Upper lobe of right lung (tissue), 1 donor: ENCODE data around the gene TK1. TPM values are rescaled to one million over a fixed set of nuclear protein-coding genes. Genes with fewer than 3 reads are reported as not detected.

ENCODE experiments used
- ATAC-seq: fragments of 200-7000 bp; cut with Tn5 transposase; one replicate; pipeline ENCODE4 v1.9.1; 2020; ENCODE audit warnings: mild to moderate bottlenecking, moderate library complexity
- DNase-seq: peaks from one replicate; pipeline ENCODE4 v3.0.0-alpha.2; 2020
- H3K27ac ChIP-seq: fragments of 200-600 bp; one replicate; pipeline ENCODE4 v1.8.0; 2022
- H3K27me3 ChIP-seq: fragments of 200-600 bp; one replicate; pipeline ENCODE4 v1.8.0; 2022; ENCODE audit warnings: mild to moderate bottlenecking
- H3K36me3 ChIP-seq: fragments of 200-600 bp; one replicate; pipeline ENCODE4 v1.8.0; 2022
- H3K4me1 ChIP-seq: fragments of 200-600 bp; one replicate; pipeline ENCODE4 v1.8.0; 2022
- H3K4me3 ChIP-seq: fragments of 200-600 bp; one replicate; pipeline ENCODE4 v1.8.0; 2022; ENCODE audit warnings: mild to moderate bottlenecking
- H3K9me3 ChIP-seq: fragments of 200-600 bp; one replicate; pipeline ENCODE4 v1.8.0; 2022
- intact Hi-C: fragments of 100-400 bp; cut with DNase I; formaldehyde crosslinking; loops from one replicate; pipeline ENCODE4 v1.11.0; 2022
- total RNA-seq: library from RNA; stranded (reverse); fragmentation: NEBNext Ultra II Directional; extraction: Animal tissue kit (Norgen Biotek cat#: 25700); gene quantifications from one replicate; pipeline ENCODE4 v1.2.1, GENCODE V29; 2021
- TF ChIP-seq, protein P1 (sequence below): fragments of 200-600 bp; IDR thresholded peaks from one replicate; pipeline ENCODE4 v1.8.0; 2022; ENCODE audit warnings: antibody characterized with exemption
- donor health status: DM: no; HTN: yes; CAD: no; lungs with severe emphysema.

The TK1 gene
- total RNA-seq, 1 donor from 2014 or later: 3.3 TPM

DNA sequence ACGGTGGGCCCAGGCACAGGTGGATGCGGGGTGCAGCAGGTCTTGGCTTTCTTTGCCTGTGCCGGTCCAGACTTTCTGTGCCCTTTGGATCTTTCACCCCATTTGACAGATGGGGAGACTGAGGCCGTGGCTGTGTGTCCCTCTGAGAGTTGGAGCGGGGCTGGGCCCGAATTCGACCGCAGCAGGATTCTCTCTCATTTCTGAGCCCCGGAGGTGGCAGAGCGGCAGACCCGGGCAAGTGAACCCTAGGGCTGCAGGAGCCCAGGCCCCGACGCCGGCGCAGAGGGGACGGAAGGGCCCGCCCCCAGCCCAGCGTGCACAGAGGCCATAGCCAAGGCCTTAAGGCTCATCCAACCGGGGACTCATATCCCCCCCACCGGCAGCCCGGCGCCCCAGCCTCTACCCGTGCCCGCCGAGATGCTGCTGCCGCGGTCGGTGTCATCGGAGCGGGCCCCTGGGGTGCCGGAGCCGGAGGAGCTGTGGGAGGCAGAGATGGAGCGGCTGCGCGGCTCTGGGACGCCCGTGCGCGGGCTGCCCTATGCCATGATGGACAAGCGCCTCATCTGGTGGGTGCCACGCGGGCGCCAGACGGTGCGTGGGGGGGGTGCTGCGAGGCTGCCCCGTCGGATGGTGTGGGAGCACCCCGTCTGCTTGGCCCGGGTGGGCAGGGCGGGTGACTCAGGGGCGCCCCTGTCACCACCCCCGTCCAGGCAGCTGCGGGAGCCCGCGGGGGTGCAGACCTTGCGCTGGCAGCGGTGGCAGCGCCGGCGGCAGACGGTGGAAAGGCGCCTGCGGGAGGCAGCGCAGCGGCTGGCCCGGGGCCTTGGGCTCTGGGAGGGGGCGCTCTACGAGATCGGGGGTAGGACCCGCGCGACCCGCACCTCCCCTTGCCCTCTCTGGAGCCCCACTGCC is 55.4 kb downstream of the TK1 start:
- ATAC-seq: peak; percentile 4
- DNase-seq: peak; percentile 79
- peak overlapping the region; percentile 52 for H3K4me3 ChIP-seq
- peaks cover 49% of the 10 kb centered on the region for H3K4me1 ChIP-seq
- TF ChIP-seq, protein P1, sequence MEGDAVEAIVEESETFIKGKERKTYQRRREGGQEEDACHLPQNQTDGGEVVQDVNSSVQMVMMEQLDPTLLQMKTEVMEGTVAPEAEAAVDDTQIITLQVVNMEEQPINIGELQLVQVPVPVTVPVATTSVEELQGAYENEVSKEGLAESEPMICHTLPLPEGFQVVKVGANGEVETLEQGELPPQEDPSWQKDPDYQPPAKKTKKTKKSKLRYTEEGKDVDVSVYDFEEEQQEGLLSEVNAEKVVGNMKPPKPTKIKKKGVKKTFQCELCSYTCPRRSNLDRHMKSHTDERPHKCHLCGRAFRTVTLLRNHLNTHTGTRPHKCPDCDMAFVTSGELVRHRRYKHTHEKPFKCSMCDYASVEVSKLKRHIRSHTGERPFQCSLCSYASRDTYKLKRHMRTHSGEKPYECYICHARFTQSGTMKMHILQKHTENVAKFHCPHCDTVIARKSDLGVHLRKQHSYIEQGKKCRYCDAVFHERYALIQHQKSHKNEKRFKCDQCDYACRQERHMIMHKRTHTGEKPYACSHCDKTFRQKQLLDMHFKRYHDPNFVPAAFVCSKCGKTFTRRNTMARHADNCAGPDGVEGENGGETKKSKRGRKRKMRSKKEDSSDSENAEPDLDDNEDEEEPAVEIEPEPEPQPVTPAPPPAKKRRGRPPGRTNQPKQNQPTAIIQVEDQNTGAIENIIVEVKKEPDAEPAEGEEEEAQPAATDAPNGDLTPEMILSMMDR: no peak
- intact Hi-C loops: no loop called here
- H3K9me3 ChIP-seq: no peaks in the 10 kb centered on the region
- H3K27ac ChIP-seq: peak overlapping the region; percentile 71
- no peaks in the 10 kb centered on the region for H3K36me3 ChIP-seq
- H3K27me3 ChIP-seq: no peaks in the 10 kb centered on the region

DNA sequence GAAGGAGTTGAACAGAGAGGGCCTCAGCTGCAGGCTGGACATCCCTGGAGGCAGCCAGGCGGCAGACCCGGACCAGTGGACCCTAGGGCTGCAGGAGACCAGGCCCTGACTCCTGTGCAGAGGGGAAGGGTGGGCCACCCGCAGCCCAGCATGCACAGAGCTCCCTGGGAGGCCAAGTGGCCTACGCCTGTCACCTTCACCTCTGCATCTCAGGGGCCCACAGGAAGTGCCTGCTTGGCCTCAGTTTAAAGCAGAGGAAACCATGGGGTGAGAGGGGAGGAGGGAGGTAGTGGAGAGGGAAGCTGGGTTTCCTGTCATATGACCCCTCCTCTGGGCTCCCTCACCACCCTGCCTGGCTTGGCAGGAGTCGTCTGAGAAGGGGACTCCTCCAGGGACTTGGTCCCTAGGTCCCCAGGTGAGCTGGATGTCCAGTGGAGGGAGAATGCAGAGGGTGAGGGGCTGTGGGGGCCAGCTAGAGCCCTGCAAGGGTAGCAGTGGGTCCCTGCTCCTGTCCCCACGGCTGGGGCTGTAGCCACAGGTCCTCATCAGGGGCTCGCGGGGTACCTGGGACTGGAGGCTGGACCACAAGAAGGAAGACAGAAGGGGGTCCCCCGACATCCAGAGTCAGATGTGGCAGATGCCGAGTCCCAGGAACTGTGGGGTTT is 56.3 kb downstream of the TK1 start, which contains the start of gene TMC8:
Gene TMC8, plus strand, starts transcription at position 335 of the 665 bp plus-strand sequence. CDS start 818 bp downstream, outside the sequence.
- Histone ChIP-seq H3K27me3 (no peaks in the 10 kb centered on the region), H3K9me3 (no peaks in the 10 kb centered on the region), H3K4me3 (peak within 1 kb of the TSS; percentile 93), H3K4me1 (peaks cover 57% of the 10 kb centered on the region), H3K36me3 (peaks cover 7% of the 10 kb centered on the region), H3K27ac (peak within 1 kb of the TSS; percentile 86)
- ATAC-seq: peak; percentile 32
- TF ChIP-seq, protein P1: no peak
- DNase-seq: peak; percentile 76
- intact Hi-C loops: no loop called here

DNA sequence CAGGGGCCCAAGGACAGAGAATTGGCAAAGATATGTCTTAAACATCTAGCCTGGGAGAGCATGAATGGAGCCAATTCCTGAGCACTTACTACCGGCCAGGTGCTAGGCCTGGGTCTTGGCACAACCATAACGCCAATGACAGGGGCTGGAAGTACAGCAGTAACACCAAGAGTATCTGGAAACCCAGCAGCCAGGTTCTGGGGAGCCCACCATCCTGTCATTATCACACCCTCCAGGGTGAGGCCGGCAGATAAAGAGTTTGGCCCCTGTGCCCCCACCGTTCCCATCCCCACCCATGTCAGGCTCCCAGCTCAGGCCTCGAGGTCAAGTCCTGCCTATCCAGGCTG is 56.8 kb downstream of the TK1 start:
- ATAC-seq (no peak), DNase-seq (no peak)
- no peaks in the 10 kb centered on the region for H3K27me3 ChIP-seq
- H3K4me3 ChIP-seq: no peak overlapping the region
- H3K9me3 ChIP-seq: no peaks in the 10 kb centered on the region
- H3K4me1 ChIP-seq: peaks cover 62% of the 10 kb centered on the region
- intact Hi-C loops: no loop called here
- TF ChIP-seq, protein P1: no peak
- H3K36me3 ChIP-seq: peaks cover 12% of the 10 kb centered on the region
- H3K27ac ChIP-seq: peak overlapping the region; percentile 86

DNA sequence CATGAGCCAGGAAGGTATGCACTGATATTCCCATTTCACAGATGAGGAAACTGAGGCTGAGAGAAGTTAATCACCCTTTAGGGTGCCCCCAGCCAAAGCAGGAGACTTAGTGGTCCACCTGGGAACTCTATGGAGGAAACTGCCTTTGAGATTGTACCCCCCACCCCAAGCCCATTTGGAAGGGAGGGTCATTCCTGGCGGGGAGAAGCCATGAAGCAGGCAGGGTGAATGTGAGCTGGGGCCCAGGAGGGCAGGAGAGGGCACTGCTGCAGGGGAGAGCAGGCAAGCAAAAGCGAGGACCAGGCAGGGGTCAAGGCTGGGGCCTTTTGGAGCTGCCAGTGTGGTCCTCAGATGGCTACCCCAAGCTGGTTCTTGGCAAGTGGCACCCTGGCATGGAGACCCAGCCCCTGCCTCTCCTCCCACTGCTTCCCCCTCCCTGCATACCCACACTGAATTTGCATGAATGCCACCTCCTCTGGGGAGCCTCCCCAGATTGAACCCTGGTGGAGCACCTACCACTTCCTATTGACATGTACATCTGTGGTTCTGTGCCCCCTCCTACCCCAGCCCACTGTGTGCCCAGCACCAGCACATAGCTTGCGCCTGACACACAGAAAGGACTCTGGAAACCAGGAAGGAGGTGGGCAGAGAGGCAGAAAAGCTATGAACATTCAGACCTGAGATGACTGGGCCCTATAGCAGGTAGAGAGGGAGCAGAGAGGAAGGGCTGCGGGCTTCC is 57.3 kb downstream of the TK1 start:
- peak overlapping the region; percentile 86 for H3K27ac ChIP-seq
- H3K27me3 ChIP-seq: no peaks in the 10 kb centered on the region
- H3K9me3 ChIP-seq: no peaks in the 10 kb centered on the region
- no peak for DNase-seq
- H3K36me3 ChIP-seq: peaks cover 18% of the 10 kb centered on the region
- H3K4me1 ChIP-seq: peaks cover 67% of the 10 kb centered on the region
- intact Hi-C loops: no loop called here
- H3K4me3 ChIP-seq: peak overlapping the region; percentile 93
- TF ChIP-seq, protein P1: no peak
- ATAC-seq: no peak

DNA sequence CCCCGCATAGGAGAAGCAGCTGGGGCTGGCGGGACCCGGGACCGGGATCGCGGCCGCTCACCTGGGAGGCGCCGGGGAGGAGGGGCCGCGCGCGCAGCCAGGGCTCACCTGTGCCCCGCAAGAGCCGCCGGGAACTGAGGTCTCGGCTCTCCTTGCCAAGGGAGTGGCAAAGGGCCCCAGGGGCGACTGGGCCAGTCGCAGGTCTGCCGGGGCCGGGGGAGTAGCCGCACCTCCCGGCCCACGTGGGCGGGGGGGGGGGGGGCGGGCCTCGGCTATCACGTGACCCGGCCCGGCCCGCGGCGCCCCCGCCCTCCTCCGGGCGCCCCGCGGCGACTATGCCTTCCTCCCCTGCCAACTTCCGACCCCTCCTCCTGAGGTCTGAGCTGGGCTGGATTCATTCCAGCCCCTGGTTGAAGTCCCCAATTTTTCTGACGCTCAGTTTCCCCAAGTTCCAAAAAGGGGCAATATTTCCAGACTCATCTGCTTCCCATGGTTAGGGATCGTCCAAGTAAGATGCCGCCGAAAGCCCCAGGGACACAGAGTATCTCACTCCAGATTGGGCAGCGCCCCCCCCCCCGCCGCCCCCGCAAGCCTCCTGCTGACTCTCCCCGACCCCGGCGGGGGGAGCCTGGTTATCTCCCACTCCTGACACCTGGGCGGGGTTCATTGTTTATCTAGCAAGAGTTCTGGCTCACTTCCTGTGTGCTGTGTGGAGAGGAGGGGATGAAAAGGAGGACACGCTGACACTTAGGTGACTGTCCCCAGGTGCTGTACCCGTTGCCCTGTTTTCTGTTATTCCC is 58.1 kb downstream of the TK1 start, which contains the start of gene TMC6:
Gene TMC6, minus strand, starts transcription at position 205 of the 800 bp plus-strand sequence. CDS start 1,923 bp downstream, outside the sequence.
- peaks cover 25% of the 10 kb centered on the region for H3K36me3 ChIP-seq
- H3K27me3 ChIP-seq: no peaks in the 10 kb centered on the region
- TF ChIP-seq, protein P1: no peak
- no peaks in the 10 kb centered on the region for H3K9me3 ChIP-seq
- H3K4me3 ChIP-seq: peak within 1 kb of the TSS; percentile 93
- peak; percentile 68 for ATAC-seq
- peak within 1 kb of the TSS; percentile 86 for H3K27ac ChIP-seq
- DNase-seq: peak; percentile 91
- intact Hi-C loops: no loop called here
- peaks cover 62% of the 10 kb centered on the region for H3K4me1 ChIP-seq
